Fibroblast of the aortic adventitia (primary cell): ENCODE data around the gene ROPN1B. TPM values are rescaled to one million over a fixed set of nuclear protein-coding genes. Genes with fewer than 3 reads are reported as not detected.
A peak's percentile ranks its signal among the peaks of the same experiment; 100 is the strongest.
"Not testable (repeated sequence)": the region's sequence is repeated elsewhere in the genome, so short reads cannot be mapped to it uniquely, and the experiment has no call there.

Source experiments
- DNase-seq: peaks from one replicate; pipeline ENCODE4 v3.0.0-alpha.2; 2010; ENCODE audit warnings: low read depth
- H3K4me3 ChIP-seq: 2 replicates; pipeline ENCODE4 v1.5.1; 2011; ENCODE audit warnings: low read depth, mild to moderate bottlenecking, control low read depth, low read length, moderate library complexity
- CTCF ChIP-seq: IDR thresholded peaks from 2 replicates; pipeline ENCODE4 v1.5.1; 2011; ENCODE audit warnings: mild to moderate bottlenecking, low read length, control low read depth, inconsistent platforms; ENCODE audit not compliant: insufficient read depth
- total RNA-seq: library from RNA; depleted of rRNA; stranded (reverse); fragments of >200 nt; gene quantifications from 2 replicates; pipeline ENCODE4 v1.2.3, GENCODE V29; 2012; ENCODE audit warnings: low replicate concordance

The ROPN1B gene
- total RNA-seq, 1 donor = not detected

DNA sequence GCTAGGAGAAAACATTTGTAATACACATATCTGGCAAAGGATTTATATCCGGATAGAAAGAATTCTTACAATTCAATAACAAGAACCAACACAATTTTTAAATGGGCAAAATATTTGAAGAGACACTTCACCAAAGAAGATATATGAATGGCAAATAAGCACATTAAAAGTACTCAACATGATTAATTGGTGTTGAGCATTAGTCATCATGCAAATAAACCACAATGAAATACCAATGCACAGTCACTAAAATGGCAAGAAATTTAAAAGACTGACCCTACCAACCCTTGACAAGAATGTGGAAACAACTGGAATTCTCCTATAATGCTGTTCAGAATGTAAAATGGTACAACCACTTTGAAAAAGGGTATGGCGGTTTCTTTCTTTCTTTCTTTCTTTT is 21.2 kb upstream of the ROPN1B start:
- H3K4me3 ChIP-seq = not testable (repeated sequence)
- peak; percentile 12 for DNase-seq

GRCh38 chr3:125948901-125949300 is 20.1 kb upstream of the ROPN1B start:
- DNase-seq = peak; percentile 5
- not testable (repeated sequence) for H3K4me3 ChIP-seq

DNA sequence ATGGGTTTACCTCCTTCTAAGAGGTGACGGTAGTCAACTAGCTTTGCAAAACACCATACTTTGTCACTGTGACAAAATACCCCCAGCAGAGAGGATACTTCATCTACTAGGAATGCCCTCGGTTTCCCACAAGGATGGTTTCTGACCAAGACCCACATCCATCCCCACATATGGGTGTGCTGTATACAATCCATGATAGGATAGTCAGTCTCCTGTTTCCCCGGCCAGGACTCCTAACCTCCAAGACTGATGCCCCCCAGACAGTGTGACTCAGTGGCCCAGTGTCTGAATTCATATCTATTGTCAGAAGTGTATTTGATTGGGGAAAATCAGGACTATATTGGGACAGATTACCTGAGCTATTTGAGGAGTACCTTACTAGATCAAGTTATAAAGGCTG is 17.8 kb upstream of the ROPN1B start:
- DNase-seq, H3K4me3 ChIP-seq: not testable (repeated sequence)

DNA sequence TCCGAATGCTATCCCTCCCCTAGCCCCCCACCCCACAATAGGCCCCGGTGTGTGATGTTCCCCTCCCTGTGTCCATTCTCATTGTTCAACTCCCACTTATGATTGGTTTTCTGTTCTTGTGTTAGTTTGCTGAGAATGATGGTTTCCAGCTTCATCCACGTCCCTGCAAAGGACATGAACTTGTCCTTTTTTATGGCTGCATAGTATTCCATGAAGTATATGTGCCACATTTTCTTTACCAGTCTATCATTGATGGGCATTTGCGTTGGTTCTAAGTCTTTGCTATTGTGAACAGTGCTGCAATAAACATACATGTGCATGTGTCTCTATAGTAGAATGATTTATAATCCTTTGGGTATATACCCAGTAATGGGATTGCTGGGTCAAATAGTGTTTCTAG is 12.0 kb upstream of the ROPN1B start:
- DNase-seq, H3K4me3 ChIP-seq: not testable (repeated sequence)

DNA sequence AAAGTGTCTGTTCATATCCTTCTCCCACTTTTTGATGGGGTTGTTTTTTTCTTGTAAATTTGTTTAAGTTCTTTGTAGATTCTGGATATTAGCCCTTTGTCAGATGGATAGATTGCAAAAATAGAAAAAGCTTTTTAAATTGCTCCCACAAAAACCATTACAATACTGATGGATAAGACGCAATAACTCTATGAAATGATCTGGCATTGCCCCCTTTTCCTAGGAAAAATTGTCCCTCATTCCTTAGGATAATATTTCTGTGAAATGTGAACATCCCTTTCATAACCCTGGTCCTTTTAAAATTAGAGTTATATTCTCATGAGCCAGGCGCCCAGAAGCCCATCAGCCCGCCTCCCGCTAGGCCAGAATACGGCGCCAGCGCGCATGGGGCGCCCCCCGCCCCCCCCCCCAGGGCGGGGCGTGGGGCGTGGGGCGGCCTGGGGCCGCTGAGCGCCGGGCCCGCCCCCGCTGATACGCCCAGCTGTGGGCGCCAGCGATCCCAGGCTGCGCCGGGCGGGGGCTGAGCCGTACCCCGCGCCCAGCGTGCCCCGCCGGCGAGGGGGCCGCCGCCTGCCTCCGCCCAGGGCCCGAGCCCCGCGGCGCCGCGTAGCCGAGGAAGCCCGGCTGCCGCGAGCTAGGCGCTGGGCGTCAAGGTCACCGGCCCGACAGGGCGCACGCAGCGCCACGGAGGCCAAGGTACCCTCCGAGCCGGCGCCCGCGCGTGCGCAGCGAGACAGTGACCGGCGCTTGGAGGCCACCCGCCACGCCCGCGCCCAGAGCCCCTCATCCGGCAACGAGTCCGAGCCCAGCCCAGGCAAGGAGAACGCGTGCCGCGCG is 11.1 kb upstream of the ROPN1B start:
- no peak overlapping the region for H3K4me3 ChIP-seq
- DNase-seq = no peak
- no peak for TF ChIP-seq CTCF

DNA sequence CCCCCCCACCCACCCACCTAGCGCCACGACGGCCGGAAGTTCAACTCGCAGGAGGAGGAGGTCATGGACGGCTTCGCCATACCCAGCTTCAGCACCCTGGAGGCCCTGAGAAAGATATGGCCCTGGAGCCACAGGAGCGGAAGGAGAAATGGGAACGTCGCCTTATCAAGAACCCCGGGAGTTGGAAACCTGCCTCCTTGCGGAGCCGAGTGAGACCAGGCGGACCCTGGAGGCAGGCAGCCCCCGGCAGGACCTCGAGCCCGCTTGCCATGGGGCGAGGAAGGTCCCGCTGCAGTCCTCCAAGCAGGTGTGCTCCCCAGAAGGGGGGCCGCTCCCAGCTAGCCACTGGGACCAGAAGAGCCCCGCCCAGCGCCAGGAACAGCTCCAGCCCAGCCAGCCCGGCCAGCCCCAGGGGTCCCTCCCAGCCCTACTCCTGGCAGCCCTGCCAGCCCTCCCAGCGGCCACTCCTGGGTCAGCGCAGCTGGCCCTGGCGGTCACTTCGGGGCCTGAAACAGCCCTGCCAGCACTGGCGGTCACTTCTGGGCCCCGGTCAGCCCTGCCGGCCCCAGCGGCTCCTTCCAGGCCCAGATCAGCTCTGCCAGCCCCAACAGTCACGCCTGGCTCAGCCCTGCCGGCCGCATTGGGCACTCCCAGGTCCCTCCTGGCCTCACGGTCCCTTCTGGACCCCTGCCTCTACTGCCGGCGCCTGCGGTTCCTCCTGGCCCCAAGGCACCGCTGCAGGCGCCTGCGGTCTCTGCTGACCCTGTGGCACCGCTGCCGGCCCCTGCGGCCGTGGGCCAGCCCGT is 10.3 kb upstream of the ROPN1B start:
- DNase-seq = no peak
- TF ChIP-seq CTCF = no peak
- H3K4me3 ChIP-seq = no peak overlapping the region

GRCh38 chr3:125959317-125960065 is 9.5 kb upstream of the ROPN1B start:
- no peak for TF ChIP-seq CTCF
- H3K4me3 ChIP-seq = no peak overlapping the region
- no peak for DNase-seq

GRCh38 chr3:125960066-125960424 is 8.9 kb upstream of the ROPN1B start:
- TF ChIP-seq CTCF = no peak
- DNase-seq = no peak
- H3K4me3 ChIP-seq = no peak overlapping the region
